ENCODE data around the gene CDKAL1. TPM values are rescaled to one million over a fixed set of nuclear protein-coding genes. Genes with fewer than 3 reads are reported as not detected.

The CDKAL1 gene
- total RNA-seq, 1 donor from 2014 or later: 24.8 TPM

DNA sequence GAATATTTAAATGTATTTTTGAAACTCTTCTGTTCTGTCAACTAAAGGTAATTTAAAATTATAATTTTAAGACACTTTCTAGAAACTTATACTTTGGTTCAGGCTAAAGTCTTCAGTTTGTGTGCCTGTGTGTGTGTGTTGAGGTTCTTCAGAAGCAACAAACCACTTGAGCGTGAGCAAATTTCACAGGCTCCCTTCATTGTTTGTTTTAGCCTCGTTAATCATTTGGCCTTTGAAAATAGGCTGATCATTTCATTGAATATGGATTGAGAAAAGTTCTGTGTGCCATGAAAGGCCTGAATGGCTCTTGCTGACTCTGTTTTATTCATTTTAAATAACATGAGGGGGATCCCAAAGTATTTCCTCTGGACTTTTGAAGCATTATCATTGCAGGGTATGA lies 420.1 kb downstream of the CDKAL1 start:
- Mint-ChIP-seq H3K27ac (ENCODE audit: unreplicated experiment) (no peak overlapping the region), H3K27me3 (ENCODE audit: unreplicated experiment) (no peaks in the 10 kb centered on the region), H3K36me3 (ENCODE audit: unreplicated experiment) (no peaks in the 10 kb centered on the region), H3K4me1 (ENCODE audit: low read depth, unreplicated experiment) (peaks cover 8% of the 10 kb centered on the region), H3K4me3 (ENCODE audit: unreplicated experiment) (no peak overlapping the region), H3K9me3 (ENCODE audit: unreplicated experiment) (no peaks in the 10 kb centered on the region)
- TF ChIP-seq, protein P1, sequence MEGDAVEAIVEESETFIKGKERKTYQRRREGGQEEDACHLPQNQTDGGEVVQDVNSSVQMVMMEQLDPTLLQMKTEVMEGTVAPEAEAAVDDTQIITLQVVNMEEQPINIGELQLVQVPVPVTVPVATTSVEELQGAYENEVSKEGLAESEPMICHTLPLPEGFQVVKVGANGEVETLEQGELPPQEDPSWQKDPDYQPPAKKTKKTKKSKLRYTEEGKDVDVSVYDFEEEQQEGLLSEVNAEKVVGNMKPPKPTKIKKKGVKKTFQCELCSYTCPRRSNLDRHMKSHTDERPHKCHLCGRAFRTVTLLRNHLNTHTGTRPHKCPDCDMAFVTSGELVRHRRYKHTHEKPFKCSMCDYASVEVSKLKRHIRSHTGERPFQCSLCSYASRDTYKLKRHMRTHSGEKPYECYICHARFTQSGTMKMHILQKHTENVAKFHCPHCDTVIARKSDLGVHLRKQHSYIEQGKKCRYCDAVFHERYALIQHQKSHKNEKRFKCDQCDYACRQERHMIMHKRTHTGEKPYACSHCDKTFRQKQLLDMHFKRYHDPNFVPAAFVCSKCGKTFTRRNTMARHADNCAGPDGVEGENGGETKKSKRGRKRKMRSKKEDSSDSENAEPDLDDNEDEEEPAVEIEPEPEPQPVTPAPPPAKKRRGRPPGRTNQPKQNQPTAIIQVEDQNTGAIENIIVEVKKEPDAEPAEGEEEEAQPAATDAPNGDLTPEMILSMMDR (IDR thresholded peaks at IDR 0.05; ENCODE audit: partially characterized antibody, unreplicated experiment): no peak
- no peak for DNase-seq

DNA sequence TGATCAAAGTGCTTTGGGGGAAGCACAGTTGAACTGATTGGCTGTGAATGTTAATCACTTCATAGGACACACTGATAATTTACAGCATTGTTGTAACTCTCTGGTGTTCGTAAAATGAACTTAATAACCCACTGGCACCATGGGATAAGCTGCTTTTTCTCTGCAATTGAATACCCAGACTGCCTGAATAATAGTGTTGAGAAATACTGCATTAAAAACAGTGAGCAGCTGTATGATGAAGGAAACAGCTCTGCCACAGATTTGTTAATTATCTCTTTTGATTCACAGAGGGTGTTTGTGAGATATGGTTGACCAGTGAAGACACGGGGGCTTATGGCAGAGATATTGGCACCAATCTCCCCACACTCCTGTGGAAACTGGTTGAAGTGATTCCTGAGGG lies 420.9 kb downstream of the CDKAL1 start:
- H3K4me1 Mint-ChIP-seq (ENCODE audit: low read depth, unreplicated experiment): peaks cover 8% of the 10 kb centered on the region
- no peaks in the 10 kb centered on the region for H3K27me3 Mint-ChIP-seq (ENCODE audit: unreplicated experiment)
- no peak overlapping the region for H3K4me3 Mint-ChIP-seq (ENCODE audit: unreplicated experiment)
- no peak overlapping the region for H3K27ac Mint-ChIP-seq (ENCODE audit: unreplicated experiment)
- no peak for DNase-seq
- TF ChIP-seq, protein P1 (IDR thresholded peaks at IDR 0.05; ENCODE audit: partially characterized antibody, unreplicated experiment): no peak
- no peaks in the 10 kb centered on the region for H3K9me3 Mint-ChIP-seq (ENCODE audit: unreplicated experiment)
- H3K36me3 Mint-ChIP-seq (ENCODE audit: unreplicated experiment): no peaks in the 10 kb centered on the region

DNA sequence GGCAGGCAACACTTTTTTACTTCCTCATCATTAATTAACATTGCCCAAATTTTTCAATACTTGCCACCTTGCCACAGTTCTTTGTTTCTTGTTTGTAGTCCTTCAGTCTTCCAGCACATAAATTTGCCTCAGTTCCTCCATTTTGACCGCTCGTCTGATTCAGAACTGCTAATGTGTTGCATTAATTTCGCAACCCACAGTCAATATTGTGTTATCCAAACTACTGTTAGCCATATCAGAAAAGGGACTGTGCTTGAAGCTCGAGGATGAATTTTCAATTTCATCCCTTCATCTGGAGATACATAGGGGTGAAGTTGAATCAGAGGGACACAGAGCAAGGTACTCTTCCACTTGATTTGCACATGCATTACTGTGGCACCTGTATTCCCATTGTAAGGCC lies 421.5 kb downstream of the CDKAL1 start:
- peaks cover 8% of the 10 kb centered on the region for H3K4me1 Mint-ChIP-seq (ENCODE audit: low read depth, unreplicated experiment)

DNA sequence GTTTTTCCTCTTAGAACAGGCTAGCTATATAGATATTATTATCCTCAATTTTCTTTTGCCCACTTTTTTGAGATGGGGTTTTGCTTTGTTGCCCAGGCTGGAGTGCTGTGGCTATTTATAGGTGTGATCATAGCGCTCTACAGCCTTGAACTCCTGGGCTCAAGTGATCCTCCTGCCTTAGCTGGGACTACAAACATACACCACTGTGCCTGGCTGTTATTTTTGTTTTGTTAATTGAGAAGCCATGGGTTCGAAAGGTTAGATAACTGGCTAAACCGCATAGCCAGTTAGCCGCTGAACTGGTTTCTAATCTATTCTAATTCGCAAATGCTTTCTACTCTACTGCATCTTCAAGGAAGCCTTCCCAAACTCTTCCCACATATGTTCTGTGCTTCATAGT lies 425.8 kb downstream of the CDKAL1 start:
- Mint-ChIP-seq H3K4me3 (ENCODE audit: unreplicated experiment) (no peak overlapping the region), H3K27me3 (ENCODE audit: unreplicated experiment) (no peaks in the 10 kb centered on the region), H3K27ac (ENCODE audit: unreplicated experiment) (no peak overlapping the region), H3K36me3 (ENCODE audit: unreplicated experiment) (no peaks in the 10 kb centered on the region), H3K4me1 (ENCODE audit: low read depth, unreplicated experiment) (peaks cover 5% of the 10 kb centered on the region), H3K9me3 (ENCODE audit: unreplicated experiment) (no peaks in the 10 kb centered on the region)
- TF ChIP-seq, protein P1 (IDR thresholded peaks at IDR 0.05; ENCODE audit: partially characterized antibody, unreplicated experiment): no peak
- no peak for DNase-seq

More for the DNA sequence above, 421.5 kb downstream of the CDKAL1 start:
- Mint-ChIP-seq H3K4me3 (ENCODE audit: unreplicated experiment) (no peak overlapping the region), H3K27ac (ENCODE audit: unreplicated experiment) (no peak overlapping the region), H3K9me3 (ENCODE audit: unreplicated experiment) (no peaks in the 10 kb centered on the region), H3K27me3 (ENCODE audit: unreplicated experiment) (no peaks in the 10 kb centered on the region), H3K36me3 (ENCODE audit: unreplicated experiment) (no peaks in the 10 kb centered on the region)
- DNase-seq: no peak
- TF ChIP-seq, protein P1 (IDR thresholded peaks at IDR 0.05; ENCODE audit: partially characterized antibody, unreplicated experiment): no peak

DNA sequence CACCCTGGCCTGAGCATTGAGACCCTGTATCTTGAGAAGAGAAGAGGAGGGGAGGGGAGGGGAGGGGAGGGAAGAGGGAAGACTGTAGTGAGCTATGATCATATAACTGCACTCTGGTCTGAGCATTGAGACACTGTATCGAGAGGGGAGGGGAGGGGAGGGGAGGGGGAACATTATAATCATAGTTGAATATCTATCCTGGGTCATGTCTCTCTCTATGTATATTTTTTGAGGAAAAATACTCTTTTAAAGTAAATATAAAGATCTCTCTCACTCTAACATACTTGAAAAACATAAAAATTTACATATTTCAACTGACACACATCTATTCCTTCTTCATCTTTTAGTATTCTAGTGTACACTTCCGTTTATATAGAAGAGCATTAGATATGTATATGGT lies 431.0 kb downstream of the CDKAL1 start:
- peaks cover 20% of the 10 kb centered on the region for H3K36me3 Mint-ChIP-seq (ENCODE audit: unreplicated experiment)
- H3K27ac Mint-ChIP-seq (ENCODE audit: unreplicated experiment): no peak overlapping the region
- TF ChIP-seq, protein P1 (IDR thresholded peaks at IDR 0.05; ENCODE audit: partially characterized antibody, unreplicated experiment): no peak
- H3K4me3 Mint-ChIP-seq (ENCODE audit: unreplicated experiment): no peak overlapping the region
- no peaks in the 10 kb centered on the region for H3K27me3 Mint-ChIP-seq (ENCODE audit: unreplicated experiment)
- H3K9me3 Mint-ChIP-seq (ENCODE audit: unreplicated experiment): peaks cover 4% of the 10 kb centered on the region
- no peak for DNase-seq
- H3K4me1 Mint-ChIP-seq (ENCODE audit: low read depth, unreplicated experiment): no peaks in the 10 kb centered on the region

Measured in glutamatergic neuron (in vitro differentiated cells).